PC-9 (cell line): Measurements from ENCODE around the gene B3GNT2. TPM values are rescaled to one million over a fixed set of nuclear protein-coding genes. Genes with fewer than 3 reads are reported as not detected.
A peak's percentile ranks its signal among the peaks of the same experiment; 100 is the strongest.
"Not testable (repeated sequence)": the region's sequence is repeated elsewhere in the genome, so short reads cannot be mapped to it uniquely, and the experiment has no call there.

Source experiments
- Bru-seq: library from RNA; stranded (reverse); fragments of 400-500 nt; gene quantifications from one replicate; lab custom pipeline; 2021; lab: Mats Ljungman, UMichigan
- BruChase-seq, 2 experiments: library from RNA; stranded (reverse); fragments of 400-500 nt; gene quantifications; one replicate each; lab custom pipeline; 2021; lab: Mats Ljungman, UMichigan
- BruUV-seq: library from RNA; stranded (reverse); fragments of 400-500 nt; replicated peaks from 2 replicates; lab custom pipeline; 2021; lab: Mats Ljungman, UMichigan
- CTCF ChIA-PET: fragments of 300-600 bp; sonication (Branson Sonifier 250); formaldehyde crosslinking; loops from one replicate; lab custom pipeline; 2022; ENCODE audit warnings: antibody characterized with exemption; lab: Charles Lee
- POLR2A ChIA-PET: fragments of 300-600 bp; sonication (Branson Sonifier 250); formaldehyde crosslinking; loops from one replicate; lab custom pipeline; 2022; ENCODE audit warnings: antibody characterized with exemption; ENCODE audit not compliant: unreplicated experiment; lab: Charles Lee
- DNase-seq, 2 experiments: peaks; one replicate each; pipeline versions ENCODE4 v3.0.0 to v3.0.0-alpha.2; 2015 to 2022; ENCODE audit warnings: mixed read lengths in 1 of 2
- H2AFZ ChIP-seq: fragments of 200-600 bp; sonication (generic); 2 replicates; pipeline ENCODE4 v1.8.1; 2017; ENCODE audit warnings: antibody characterized with exemption
- H3F3A ChIP-seq: fragments of 200-600 bp; sonication (generic); 2 replicates; pipeline ENCODE4 v1.8.1; 2017; ENCODE audit warnings: antibody characterized with exemption, mild to moderate bottlenecking, low read depth; ENCODE audit not compliant: insufficient read depth
- H3K27ac ChIP-seq: fragments of 200-600 bp; sonication (generic); 2 replicates; pipeline ENCODE4 v1.6.1; 2016; ENCODE audit warnings: mixed run types
- H3K27me3 ChIP-seq: fragments of 200-600 bp; sonication (generic); 2 replicates; pipeline ENCODE4 v1.6.1; 2016; ENCODE audit warnings: low read depth, mixed run types; ENCODE audit not compliant: insufficient read depth
- H3K36me3 ChIP-seq: fragments of 200-600 bp; sonication (generic); 2 replicates; pipeline ENCODE4 v1.6.1; 2016; ENCODE audit warnings: low read depth, mixed run types
- H3K4me1 ChIP-seq: fragments of 200-600 bp; sonication (generic); replicated peaks from 2 replicates; pipeline ENCODE4 v1.6.1; 2016; ENCODE audit warnings: mixed run types; ENCODE audit not compliant: insufficient read depth
- H3K4me2 ChIP-seq: fragments of 200-600 bp; sonication (generic); 2 replicates; pipeline ENCODE4 v1.6.1; 2017; ENCODE audit warnings: mixed run types
- H3K4me3 ChIP-seq: fragments of 200-600 bp; sonication (generic); 2 replicates; pipeline ENCODE4 v1.6.1; 2016; ENCODE audit warnings: mixed run types
- H3K79me2 ChIP-seq: fragments of 200-600 bp; sonication (generic); 2 replicates; pipeline ENCODE4 v1.6.1; 2017; ENCODE audit warnings: low read depth, mixed run types
- H3K9me2 ChIP-seq: fragments of 200-600 bp; sonication (generic); 2 replicates; pipeline ENCODE4 v1.8.1; 2017; ENCODE audit warnings: mild to moderate bottlenecking; ENCODE audit not compliant: insufficient read depth
- H3K9me3 ChIP-seq: fragments of 200-600 bp; sonication (generic); 2 replicates; pipeline ENCODE4 v1.8.1; 2016; ENCODE audit warnings: low read depth; ENCODE audit not compliant: insufficient read depth
- H4K20me1 ChIP-seq: fragments of 200-600 bp; sonication (generic); 2 replicates; pipeline ENCODE4 v1.8.1; 2017; ENCODE audit not compliant: insufficient read depth
- CTCF ChIP-seq: fragments of 200-600 bp; sonication (generic); conservative IDR thresholded peaks from 2 replicates; pipeline ENCODE4 v1.6.1; 2017; ENCODE audit warnings: mixed run types, antibody characterized with exemption, mild to moderate bottlenecking, moderate library complexity
- EZH2 ChIP-seq: fragments of 200-600 bp; sonication (generic); IDR thresholded peaks from 2 replicates; pipeline ENCODE4 v1.8.0; 2017; ENCODE audit warnings: antibody characterized with exemption, low read depth
- intact Hi-C: fragments of 100-400 bp; cut with micrococcal nuclease; formaldehyde crosslinking; loops from one replicate; pipeline ENCODE4 v1.10.0; 2022; ENCODE audit not compliant: unreplicated experiment
- long read RNA-seq: library from polyadenylated mRNA; stranded (forward); transcript quantifications from one replicate; pipeline ENCODE4 v2.0.0, GENCODE V29; 2022
- total RNA-seq: library from RNA; stranded (reverse); gene quantifications from 2 replicates; pipeline ENCODE4 v1.2.3, GENCODE V29; 2021

B3GNT2 gene
- total RNA-seq (30.8 and 30.9 TPM in 2 replicates), Bru-seq, nascent RNA (percentile 88 among the genes with signal in this experiment), BruChase-seq, experiment 1, labeled RNA remaining after a 2-hour chase (percentile 88 among the genes with signal in this experiment), BruChase-seq, experiment 2, labeled RNA remaining after a 6-hour chase (percentile 71 among the genes with signal in this experiment)
- long read RNA-seq, transcript B3GNT2-201 (2 exons, 2,763 nt), result major isoform, 123 of 128 reads
- long read RNA-seq, partial matches to known transcripts, result 3 of 128 reads
- long read RNA-seq, other reads (novel, unspliced or antisense), result 2 of 128 reads

GRCh38 chr2:62195421-62196277 is at the start of gene B3GNT2:
TSS of gene B3GNT2 (plus strand) at chr2:62196115. CDS start at chr2:62222221, 26,106 bp downstream.
- Histone ChIP-seq H3K9me2 (no peaks in the 10 kb centered on the region), H3K4me1 (peaks cover 29% of the 10 kb centered on the region), H2AFZ (peak within 1 kb of the TSS; percentile 94), H3K4me2 (peak within 1 kb of the TSS; percentile 99), H3K27ac (peak within 1 kb of the TSS; percentile 70), H3K36me3 (peaks cover 5% of the 10 kb centered on the region; the same call in 1 of the 2 replicates), H3K27me3 (no peaks in the 10 kb centered on the region), H3K79me2 (peaks cover 45% of the 10 kb centered on the region), H3K4me3 (peak within 1 kb of the TSS; percentile 98), H4K20me1 (peaks cover 35% of the 10 kb centered on the region), H3K9me3 (no peaks in the 10 kb centered on the region), H3F3A (peaks cover 9% of the 10 kb centered on the region; the same call in 1 of the 2 replicates)
- ChIA-PET POLR2A (interaction anchor here (0.7 kb wide), 2 partner anchors 226 to 1311 kb away, joined by 3 to 6 read pairs; no protein-coding TSS in a partner anchor), CTCF (no interaction called here)
- DNase-seq, result peak; percentile 56 to 82
- TF ChIP-seq CTCF, result no peak
- TF ChIP-seq EZH2, result no peak
- BruUV-seq, result TSS peak; percentile 65
- intact Hi-C loops, result loop anchor here (1.0 to 5.0 kb wide), 4 partner anchors 93 to 215 kb away; no protein-coding TSS in a partner anchor

- H3K9me3 ChIP-seq, H3K79me2 ChIP-seq, intact Hi-C loops, DNase-seq, H3K27ac ChIP-seq, H2AFZ ChIP-seq, H3K4me3 ChIP-seq, H3K36me3 ChIP-seq, H3K9me2 ChIP-seq, BruUV-seq, H4K20me1 ChIP-seq, H3K27me3 ChIP-seq, CTCF ChIA-PET, H3K4me2 ChIP-seq: not testable (repeated sequence)
- POLR2A ChIA-PET, result interaction anchor here (0.6 kb wide), 1 partner anchor 44 kb away, joined by 11 read pairs; no protein-coding TSS in a partner anchor
- Histone ChIP-seq H3F3A (peaks cover 19% of the 10 kb centered on the region; the same call in 1 of the 2 replicates), H3K4me1 (peaks cover 39% of the 10 kb centered on the region)
These were observed 49.1 kb upstream of the B3GNT2 start for GRCh38 chr2:62146790-62147189.

- ChIA-PET CTCF (interaction anchor here (0.6 kb wide), 2 partner anchors 31 to 208 kb away, joined by 4 to 10 read pairs; no protein-coding TSS in a partner anchor), POLR2A (no interaction called here)
- no peak overlapping the region for H2AFZ ChIP-seq
- no peak for TF ChIP-seq CTCF
- TF ChIP-seq EZH2, result no peak
- no peaks in the 10 kb centered on the region for H3K27me3 ChIP-seq
- intact Hi-C loops, result no loop called here
- H3K36me3 ChIP-seq, result no peaks in the 10 kb centered on the region
- H4K20me1 ChIP-seq, result no peaks in the 10 kb centered on the region
- H3F3A ChIP-seq, result peaks cover 19% of the 10 kb centered on the region; the same call in 1 of the 2 replicates
- peaks cover 39% of the 10 kb centered on the region for H3K4me1 ChIP-seq
- H3K4me3 ChIP-seq, result no peak overlapping the region
- no TSS peak for BruUV-seq
- H3K9me3 ChIP-seq, result no peaks in the 10 kb centered on the region
- DNase-seq, result peak in 1 of 2 experiments; percentile 54
- no peaks in the 10 kb centered on the region for H3K9me2 ChIP-seq
- peak overlapping the region; percentile 42 for H3K27ac ChIP-seq
- H3K79me2 ChIP-seq, result no peaks in the 10 kb centered on the region
- 0 out of 2 replicates have a peak overlapping the region, but pooled peaks have one; percentile 2 for H3K4me2 ChIP-seq
These were observed 48.2 kb upstream of the B3GNT2 start for GRCh38 chr2:62147610-62148301.
